ENCODE data around the gene SKOR1.

The SKOR1 gene

DNA sequence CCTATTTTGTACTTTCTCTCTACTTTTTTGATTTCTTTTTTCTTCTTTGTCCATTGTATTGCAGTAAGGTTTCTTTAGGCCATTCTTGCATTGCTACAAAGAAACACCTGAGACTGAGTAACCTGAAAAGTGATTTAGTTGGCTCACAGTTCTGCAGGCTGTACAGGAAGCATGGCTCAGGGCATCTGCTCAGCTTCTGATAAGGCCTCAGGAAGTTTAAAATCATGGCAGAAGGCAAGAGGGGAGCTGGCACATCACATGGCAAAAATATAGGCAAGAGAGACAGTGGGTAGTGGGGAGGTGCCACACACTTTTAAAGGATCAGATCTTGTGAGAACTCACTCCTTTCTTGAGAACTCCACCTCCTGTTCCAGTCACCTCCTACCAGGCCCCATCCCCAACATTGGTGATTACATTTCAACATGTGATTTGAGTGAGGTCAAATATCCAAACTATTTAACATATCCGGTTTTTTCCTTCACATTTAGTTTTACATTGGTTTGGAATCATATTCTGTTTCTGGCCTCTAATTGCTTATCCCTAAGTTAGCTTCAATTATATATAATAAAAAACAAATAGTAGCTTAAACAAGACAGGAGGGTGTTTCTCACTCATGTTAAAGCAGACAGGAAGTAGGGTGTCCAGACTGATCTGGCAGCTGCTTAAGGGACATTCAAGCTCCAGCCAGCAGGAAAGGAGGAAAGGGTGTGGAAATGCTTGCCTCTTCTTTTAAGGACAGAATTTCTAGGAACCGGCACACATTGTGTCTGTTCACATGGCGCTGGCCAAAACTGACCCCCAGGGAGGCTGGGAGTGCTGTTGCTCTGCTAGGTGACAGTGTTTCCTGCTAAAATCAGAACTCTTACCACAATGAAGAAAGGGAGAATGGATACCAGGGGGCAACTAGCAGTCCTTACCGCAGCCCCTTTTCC is 28.8 kb upstream of the SKOR1 start:
- DNase-seq: no peak

DNA sequence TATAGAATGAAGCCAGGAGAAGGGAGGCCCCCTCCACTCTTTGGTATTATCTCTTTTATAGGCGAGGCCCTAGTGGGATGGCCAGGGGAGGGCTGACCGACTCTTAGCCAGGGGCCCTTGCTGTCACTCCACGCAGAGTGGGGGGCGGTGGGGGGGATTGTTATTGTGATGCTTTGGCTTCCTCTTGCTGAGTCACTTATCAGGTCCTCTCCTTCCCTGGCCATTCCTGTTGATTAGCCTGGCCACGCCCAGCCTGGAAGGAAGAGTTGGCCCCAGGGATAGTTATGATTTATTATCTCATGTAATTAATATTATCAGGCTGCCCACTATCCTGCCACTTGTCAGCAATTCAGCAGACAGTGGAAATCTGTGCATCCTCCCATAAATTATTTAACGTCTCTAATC is 25.5 kb upstream of the SKOR1 start:
- DNase-seq: no peak

GRCh38 chr15:67801142-67801541 is 24.2 kb upstream of the SKOR1 start:
- DNase-seq: no peak

DNA sequence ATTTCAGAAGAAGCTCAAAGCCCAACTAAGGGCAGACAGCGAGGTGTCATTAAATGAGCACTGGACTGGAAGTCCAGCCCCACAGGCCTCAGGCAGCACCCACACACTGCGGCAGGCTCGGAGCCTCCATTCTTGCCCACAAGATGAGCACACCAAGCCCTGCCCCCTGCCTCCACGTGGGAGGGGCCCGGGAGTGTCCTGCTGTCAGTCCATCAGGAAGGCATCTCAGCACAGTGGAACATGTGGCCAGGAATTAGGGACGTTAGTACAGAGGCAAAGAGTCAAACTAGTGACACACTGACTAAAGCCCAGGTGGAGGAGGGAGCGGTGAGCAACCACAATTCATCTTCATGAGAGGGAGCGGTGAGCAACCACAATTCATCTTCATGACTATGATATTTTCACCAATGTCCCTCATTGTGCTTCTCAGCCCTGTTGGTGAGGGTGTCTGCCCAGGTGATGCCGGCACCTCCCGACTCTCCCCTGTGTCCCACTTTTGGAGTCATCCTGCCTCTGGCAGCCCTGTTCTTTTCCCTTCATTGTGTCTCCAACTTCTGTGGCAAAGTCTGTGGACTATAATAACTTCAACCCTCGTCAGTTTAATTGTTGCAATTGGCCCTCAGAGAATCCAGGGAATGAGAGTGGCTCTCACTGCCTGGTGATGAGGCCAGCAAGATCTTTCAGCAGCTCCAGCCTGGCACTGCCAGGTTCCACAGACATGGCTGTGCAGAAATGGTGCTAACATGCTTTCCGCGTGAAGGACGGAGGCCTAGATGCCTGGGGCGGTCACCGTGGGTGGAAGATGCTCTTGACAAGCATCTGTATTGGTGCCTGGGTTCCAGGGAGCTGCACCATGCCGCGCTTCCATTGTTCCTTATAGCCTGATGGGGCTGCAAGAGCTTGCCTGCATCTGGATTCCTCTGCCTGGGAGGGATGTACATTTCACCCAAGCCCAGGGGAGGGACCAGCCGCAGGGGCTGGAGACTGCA is 23.1 kb upstream of the SKOR1 start:
- DNase-seq: no peak

- no peak for DNase-seq
These were observed 22.0 kb upstream of the SKOR1 start for GRCh38 chr15:67803299-67803698.

GRCh38 chr15:67803996-67804843 is 21.1 kb upstream of the SKOR1 start:
- DNase-seq: no peak

- no peak for DNase-seq
These were observed 20.2 kb upstream of the SKOR1 start for GRCh38 chr15:67805008-67805665.

- DNase-seq: no peak
These were observed 19.4 kb upstream of the SKOR1 start for GRCh38 chr15:67805666-67806516.

- no peak for DNase-seq
These were observed 18.8 kb upstream of the SKOR1 start for GRCh38 chr15:67806536-67806935.

DNA sequence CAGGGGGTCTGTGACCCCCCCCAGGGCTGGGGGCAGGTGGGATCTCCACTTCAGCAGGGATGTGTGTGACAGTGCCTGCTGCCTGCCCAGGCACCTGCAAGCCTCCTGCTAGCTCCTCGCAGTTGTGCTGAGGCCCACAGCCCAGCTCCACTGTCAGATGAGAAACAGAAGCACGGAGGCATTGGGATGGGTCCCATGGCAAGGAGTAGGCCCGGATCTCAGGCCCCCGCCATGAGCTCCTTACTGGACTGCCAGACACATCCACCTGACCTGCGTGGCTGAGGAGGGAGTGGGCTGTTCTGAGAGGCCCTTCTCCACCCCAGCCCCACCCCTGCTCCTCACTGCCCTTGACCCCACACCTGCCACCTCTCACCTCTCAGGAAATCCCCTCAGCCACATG is 18.2 kb upstream of the SKOR1 start:
- no peak for DNase-seq

GRCh38 chr15:67807836-67808235 is 17.5 kb upstream of the SKOR1 start:
- DNase-seq: no peak

- DNase-seq: no peak
These were observed 16.5 kb upstream of the SKOR1 start for GRCh38 chr15:67808821-67809220.

DNA sequence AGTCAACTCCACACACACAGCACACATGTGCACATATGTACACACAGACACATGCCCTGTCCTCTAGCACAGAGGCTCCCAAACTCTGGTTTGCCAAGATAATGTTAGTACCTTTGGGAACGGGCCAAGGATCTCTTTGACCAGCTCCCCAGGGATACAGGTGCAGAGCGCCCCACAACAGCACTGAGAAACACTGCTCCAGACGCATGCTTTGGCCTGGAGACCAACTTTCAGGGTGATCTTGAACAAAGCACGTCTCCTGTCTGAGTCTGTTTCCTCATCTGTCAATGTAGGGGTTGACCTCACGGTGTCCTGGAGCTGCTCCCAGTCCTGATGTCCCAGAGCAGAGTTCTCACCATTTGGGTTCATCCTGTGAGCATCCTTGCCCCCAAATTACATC is 15.9 kb upstream of the SKOR1 start:
- no peak for DNase-seq

DNA sequence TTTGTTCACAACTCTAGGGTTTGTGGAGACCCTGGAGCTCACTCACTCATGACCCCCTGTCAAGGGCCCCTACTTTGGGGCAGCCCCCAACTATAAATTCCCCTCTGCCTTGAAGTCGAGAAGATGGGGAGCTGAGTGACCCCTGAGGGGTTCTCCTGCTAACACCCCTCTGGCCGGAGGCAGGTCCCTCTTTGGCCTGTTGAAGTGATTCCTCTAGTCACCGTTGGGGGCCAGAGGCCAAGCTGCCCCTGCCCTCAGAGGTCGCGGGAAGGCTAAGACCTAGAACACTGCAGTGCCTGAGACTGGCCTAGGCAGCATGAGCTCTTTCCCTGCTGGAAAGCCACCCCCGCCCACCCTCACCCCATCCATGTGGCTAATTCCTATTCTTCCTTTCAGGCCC is 15.4 kb upstream of the SKOR1 start:
- no peak for DNase-seq

- DNase-seq: no peak
These were observed 13.1 kb upstream of the SKOR1 start for GRCh38 chr15:67812241-67812644.

DNA sequence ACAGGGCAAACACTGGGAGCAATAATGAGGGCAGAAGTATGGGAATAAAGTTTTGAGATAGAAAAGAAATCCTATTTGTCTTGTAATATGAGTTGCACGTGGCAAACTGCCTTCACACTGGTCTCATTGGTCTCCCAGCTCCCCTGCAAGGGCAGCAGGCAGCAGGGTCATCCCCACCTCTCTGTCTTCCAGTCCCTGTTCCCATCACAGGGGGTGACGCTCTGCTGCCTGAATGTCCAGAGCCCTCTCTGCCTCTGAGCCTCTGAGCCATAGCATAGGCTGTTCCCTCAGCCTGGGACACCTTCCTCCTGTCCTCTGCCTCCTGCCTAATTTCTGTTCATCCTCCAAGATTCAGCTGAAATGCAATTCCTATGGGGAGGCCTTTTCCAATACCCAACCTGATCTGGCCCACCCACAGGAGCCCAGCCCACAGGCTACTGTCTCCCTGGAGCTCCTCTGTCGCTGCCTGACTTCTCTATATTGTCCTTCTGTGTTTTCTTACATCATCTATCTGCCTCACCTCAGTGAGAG is 12.1 kb upstream of the SKOR1 start:
- DNase-seq: no peak

DNA sequence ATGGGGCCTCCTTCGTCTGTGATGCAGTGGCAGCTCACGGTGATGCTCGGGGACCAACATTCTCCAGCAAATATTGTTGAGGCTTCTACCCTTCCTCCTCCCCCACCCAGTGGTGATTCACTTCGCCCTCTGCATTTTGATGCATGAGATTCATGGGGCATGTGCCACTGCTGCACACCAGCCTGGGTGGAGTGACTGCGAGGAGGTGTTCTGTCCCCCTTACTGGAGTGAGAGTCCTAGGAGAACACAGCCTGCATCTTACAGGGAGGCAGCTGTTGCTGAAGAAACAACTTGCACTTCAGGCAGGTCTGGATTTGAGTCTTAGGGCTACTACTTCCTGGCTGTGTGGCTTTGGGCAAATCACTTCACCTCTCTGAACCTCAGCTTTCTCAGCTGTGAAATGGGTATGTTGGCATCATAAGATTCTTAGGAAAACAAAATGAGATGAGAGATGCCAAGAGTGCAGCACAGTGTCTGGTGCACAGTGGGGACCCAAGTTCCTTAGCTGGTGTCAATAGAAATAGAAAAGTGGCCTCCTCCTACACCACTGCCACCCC is 10.2 kb upstream of the SKOR1 start:
- DNase-seq: no peak

- DNase-seq: no peak
These were observed 8.6 kb upstream of the SKOR1 start for GRCh38 chr15:67816668-67817067.

DNA sequence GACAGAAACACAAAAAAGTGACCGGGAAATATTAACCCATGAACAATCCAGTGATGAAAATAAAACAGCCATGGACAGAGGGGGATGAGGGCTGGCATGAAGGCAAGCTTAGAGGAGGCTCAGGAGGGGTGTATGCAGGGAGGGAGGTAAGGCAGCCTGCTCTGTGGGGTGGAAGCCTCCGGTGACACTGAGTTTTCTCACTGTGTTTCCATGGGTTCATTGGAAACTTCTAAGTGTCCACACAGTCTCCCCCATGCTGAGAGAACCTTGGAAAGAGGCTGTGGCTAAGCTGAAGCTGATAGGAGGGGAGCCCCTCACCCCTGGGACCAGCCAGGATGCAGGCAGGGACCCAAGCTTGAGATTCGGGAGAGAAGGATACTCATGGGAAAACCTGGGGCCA is 6.8 kb upstream of the SKOR1 start:
- DNase-seq: no peak

GRCh38 chr15:67819636-67820035 is 5.7 kb upstream of the SKOR1 start:
- DNase-seq: no peak

All from activated CD4-positive, alpha-beta T cell treated with anti-CD3 and anti-CD28 coated beads, Interleukin-2, amount 50 U/mL, for 48 hours (primary cell).